HEK293 (cell line): ENCODE measurements around the gene ATRAID.

Experiments used
- CTCF ChIA-PET: fragments of 350-600 bp; formaldehyde crosslinking; extraction: SDS; loops from one replicate; lab custom pipeline; 2021; ENCODE audit warnings: antibody characterized with exemption; lab: Yijun Ruan, JAX
- POLR2A ChIA-PET: fragments of 300-600 bp; formaldehyde crosslinking; extraction: SDS; loops from one replicate; lab custom pipeline; 2020; ENCODE audit warnings: antibody characterized with exemption, inconsistent platforms; lab: Yijun Ruan, JAX
- H3K27ac ChIP-seq: fragments of 200-500 bp; sonication (Bioruptor generic); 2 replicates; pipeline ENCODE4 v1.5.1; 2014; ENCODE audit warnings: low read depth, low read length, control low read depth, inconsistent platforms; ENCODE audit errors: extremely low read depth
- H3K36me3 ChIP-seq, 2 experiments: fragments of 200-500 bp in 1 of 2; sonication (Bioruptor generic) in 1 of 2; 1 replicate in 1 of 2; 2 replicates in 1 of 2; pipeline ENCODE4 v1.5.1; 2014 to 2017; ENCODE audit warnings: inconsistent platforms in 2 of 2, low read length in 2 of 2; ENCODE audit not compliant: control insufficient read depth in 2 of 2, insufficient read depth in 1 of 2
- H3K4me1 ChIP-seq: fragments of 200-500 bp; sonication (Bioruptor generic); 2 replicates; pipeline ENCODE4 v1.5.1; 2014; ENCODE audit warnings: mild to moderate bottlenecking, low read length, inconsistent platforms; ENCODE audit not compliant: control insufficient read depth, insufficient read depth
- H3K4me3 ChIP-seq: 2 replicates; pipeline ENCODE4 v1.5.1; 2011; ENCODE audit warnings: low read depth, mild to moderate bottlenecking, control low read depth, low read length, moderate library complexity
- H3K9me3 ChIP-seq: fragments of 200-500 bp; sonication (Bioruptor generic); 2 replicates; pipeline ENCODE4 v1.5.1; 2014; ENCODE audit warnings: low read depth, low read length, inconsistent platforms; ENCODE audit not compliant: control insufficient read depth, insufficient read depth
- FEZF1 ChIP-seq: fragments of 450-650 bp; formaldehyde crosslinking; IDR thresholded peaks from 2 replicates; pipeline ENCODE4 v1.5.1; 2016; ENCODE audit warnings: missing biosample characterization, missing genetic modification characterization
- HOXC10 ChIP-seq: sonication (generic); formaldehyde crosslinking; IDR thresholded peaks from 2 replicates; pipeline ENCODE4 v1.8.1; 2023; ENCODE audit warnings: mild to moderate bottlenecking, missing genetic modification reagents
- TRIM28 ChIP-seq: IDR thresholded peaks from 2 replicates; pipeline ENCODE4 v1.6.1; 2011; ENCODE audit warnings: low read length, control low read depth, borderline replicate concordance
- TSHZ1 ChIP-seq: fragments of 450-650 bp; formaldehyde crosslinking; IDR thresholded peaks from 2 replicates; pipeline ENCODE4 v1.5.1; 2016; ENCODE audit warnings: missing biosample characterization, missing genetic modification characterization, borderline replicate concordance
- WT1 ChIP-seq: fragments of 450-650 bp; formaldehyde crosslinking; IDR thresholded peaks from 2 replicates; pipeline ENCODE4 v1.5.1; 2016; ENCODE audit warnings: missing biosample characterization, missing genetic modification characterization
- ZBTB21 ChIP-seq: fragments of 450-650 bp; formaldehyde crosslinking; IDR thresholded peaks from 2 replicates; pipeline ENCODE4 v1.5.1; 2017; ENCODE audit warnings: missing biosample characterization, missing genetic modification characterization
- ZBTB48 ChIP-seq: fragments of 450-650 bp; formaldehyde crosslinking; IDR thresholded peaks from 2 replicates; pipeline ENCODE4 v1.5.1; 2016; ENCODE audit warnings: missing biosample characterization, missing genetic modification characterization
- ZBTB8A ChIP-seq: fragments of 450-650 bp; formaldehyde crosslinking; IDR thresholded peaks from 2 replicates; pipeline ENCODE4 v1.5.1; 2016; ENCODE audit warnings: missing biosample characterization, missing genetic modification characterization
- ZNF133 ChIP-seq: fragments of 450-650 bp; formaldehyde crosslinking; IDR thresholded peaks from 2 replicates; pipeline ENCODE4 v1.5.1; 2016; ENCODE audit warnings: missing biosample characterization, missing genetic modification characterization
- ZNF148 ChIP-seq: fragments of 450-650 bp; formaldehyde crosslinking; IDR thresholded peaks from 2 replicates; pipeline ENCODE4 v1.5.0; 2017; ENCODE audit warnings: missing biosample characterization, missing genetic modification characterization, borderline replicate concordance
- ZNF202 ChIP-seq: fragments of 450-650 bp; formaldehyde crosslinking; IDR thresholded peaks from 2 replicates; pipeline ENCODE4 v1.5.1; 2016; ENCODE audit warnings: missing biosample characterization, missing genetic modification characterization, borderline replicate concordance
- ZNF341 ChIP-seq: fragments of 450-650 bp; formaldehyde crosslinking; IDR thresholded peaks from 2 replicates; pipeline ENCODE4; 2016; ENCODE audit warnings: low read depth, missing biosample characterization, missing genetic modification characterization
- ZNF354C ChIP-seq: fragments of 450-650 bp; formaldehyde crosslinking; IDR thresholded peaks from 2 replicates; pipeline ENCODE4 v1.5.1; 2016; ENCODE audit warnings: missing biosample characterization, missing genetic modification characterization, low read depth, borderline replicate concordance
- ZNF366 ChIP-seq: fragments of 450-650 bp; formaldehyde crosslinking; conservative IDR thresholded peaks from 2 replicates; pipeline ENCODE4 v1.5.1; 2016; ENCODE audit warnings: missing biosample characterization, missing genetic modification characterization
- ZNF488 ChIP-seq: fragments of 450-650 bp; formaldehyde crosslinking; IDR thresholded peaks from 2 replicates; pipeline ENCODE4 v1.5.1; 2016; ENCODE audit warnings: missing biosample characterization, missing genetic modification characterization
- ZNF510 ChIP-seq: fragments of 450-650 bp; formaldehyde crosslinking; IDR thresholded peaks from 2 replicates; pipeline ENCODE4 v1.5.1; 2018; ENCODE audit warnings: mild to moderate bottlenecking, missing genetic modification characterization, missing biosample characterization; ENCODE audit not compliant: insufficient replicate concordance
- ZNF514 ChIP-seq: fragments of 450-650 bp; formaldehyde crosslinking; IDR thresholded peaks from 2 replicates; pipeline ENCODE4 v1.5.1; 2016; ENCODE audit warnings: missing biosample characterization, missing genetic modification characterization
- ZNF544 ChIP-seq: fragments of 450-650 bp; formaldehyde crosslinking; IDR thresholded peaks from 2 replicates; pipeline ENCODE4 v1.5.0; 2017; ENCODE audit warnings: missing biosample characterization, missing genetic modification characterization
- ZNF571 ChIP-seq: fragments of 450-650 bp; formaldehyde crosslinking; IDR thresholded peaks from 2 replicates; pipeline ENCODE4 v1.5.0; 2017; ENCODE audit warnings: missing biosample characterization, missing genetic modification characterization
- ZNF580 ChIP-seq: fragments of 450-650 bp; formaldehyde crosslinking; IDR thresholded peaks from 2 replicates; pipeline ENCODE4 v1.5.1; 2016; ENCODE audit warnings: missing biosample characterization, missing genetic modification characterization
- ZNF585B ChIP-seq: fragments of 450-650 bp; formaldehyde crosslinking; IDR thresholded peaks from 2 replicates; pipeline ENCODE4 v1.5.1; 2016; ENCODE audit warnings: missing biosample characterization, missing genetic modification characterization
- ZNF76 ChIP-seq: fragments of 450-650 bp; formaldehyde crosslinking; IDR thresholded peaks from 2 replicates; pipeline ENCODE4; 2016; ENCODE audit warnings: low read depth, missing biosample characterization, missing genetic modification characterization, borderline replicate concordance
- ZNF768 ChIP-seq: fragments of 450-650 bp; formaldehyde crosslinking; IDR thresholded peaks from 2 replicates; pipeline ENCODE4 v1.5.1; 2018; ENCODE audit warnings: missing biosample characterization, mild to moderate bottlenecking, missing genetic modification characterization

The ATRAID gene

GRCh38 chr2:27162151-27163121 is 49.4 kb upstream of the ATRAID start:
- CTCF ChIA-PET: interaction anchor here (0.6 kb wide), 1 partner anchor 454 kb away, joined by 5 read pairs; no protein-coding TSS in a partner anchor
- Histone ChIP-seq H3K4me1 (no peaks in the 10 kb centered on the region), H3K27ac (no peak overlapping the region), H3K36me3 (no peaks in the 10 kb centered on the region), H3K9me3 (no peaks in the 10 kb centered on the region), H3K4me3 (no peak overlapping the region)
- POLR2A ChIA-PET: no interaction called here
- TF ChIP-seq ZNF768 (tag by site-specific recombination) (no peak), ZBTB48 (tag by site-specific recombination) (no peak), ZNF148 (tag by site-specific recombination) (no peak), ZNF366 (no peak), ZNF544 (tag by site-specific recombination) (no peak), ZNF585B (tag by site-specific recombination) (no peak), TRIM28 (no peak), ZNF354C (no peak), ZBTB8A (tag by site-specific recombination) (no peak), ZNF488 (no peak), ZNF510 (tag by site-specific recombination) (no peak), ZNF580 (tag by site-specific recombination) (no peak), ZNF133 (tag by site-specific recombination) (no peak), ZNF571 (tag by site-specific recombination) (no peak), ZNF76 (tag by site-specific recombination) (no peak), WT1 (tag by site-specific recombination) (no peak), ZBTB21 (tag by site-specific recombination) (no peak), ZNF514 (tag by site-specific recombination) (no peak), ZNF202 (tag by site-specific recombination) (no peak), ZNF341 (tag by site-specific recombination) (no peak)

- ChIA-PET CTCF (interaction anchor here (0.6 to 1.6 kb wide), 4 partner anchors 10 to 66 kb away, joined by 3 to 6 read pairs (median 4); no protein-coding TSS in a partner anchor), POLR2A (no interaction called here)
- Histone ChIP-seq H3K4me3 (no peak overlapping the region), H3K4me1 (no peaks in the 10 kb centered on the region), H3K36me3 (no peaks in the 10 kb centered on the region), H3K27ac (no peak overlapping the region), H3K9me3 (no peaks in the 10 kb centered on the region)
- TF ChIP-seq TSHZ1 (no peak), ZNF76 (tag by site-specific recombination) (no peak), FEZF1 (tag by site-specific recombination) (no peak), HOXC10 (CRISPR knock-in tag) (no peak)
Observed at GRCh38 chr2:27164960-27165763, 46.7 kb upstream of the ATRAID start.
